ENCODE measurements around the gene TBXAS1.

The TBXAS1 gene

DNA sequence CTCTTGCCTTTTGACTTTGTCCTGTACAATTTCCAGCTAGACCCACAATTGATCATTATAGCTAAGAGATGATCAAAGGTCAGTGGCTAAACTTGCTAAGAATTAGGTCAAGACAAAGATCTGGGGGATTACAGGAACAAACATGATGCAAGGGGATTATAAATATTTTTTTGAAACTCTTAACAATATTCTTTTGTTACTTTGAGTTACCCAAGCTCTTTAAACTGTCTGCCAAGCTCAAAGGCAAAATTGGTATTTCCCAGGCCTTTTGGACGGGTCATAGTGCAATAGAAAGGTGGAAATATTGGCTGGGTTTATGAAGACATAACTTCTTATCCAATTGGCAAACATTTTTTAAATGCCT is 23.4 kb downstream of the TBXAS1 start:
- Histone ChIP-seq H3K27me3 (ENCODE audit: low read length) (peaks cover 5% of the 10 kb centered on the region; the same call in 1 of the 2 replicates), H3K9me2 (replicated peaks; ENCODE audit: insufficient read depth, low read length) (no peaks in the 10 kb centered on the region), H3K4me2 (ENCODE audit: low read depth, low read length, poor library complexity, severe bottlenecking) (no peak overlapping the region), H3K36me3 (ENCODE audit: low read length) (no peaks in the 10 kb centered on the region), H3K9ac (ENCODE audit: low read length) (no peak overlapping the region), H3K4me3 (ENCODE audit: insufficient read depth, low read length, poor library complexity, severe bottlenecking) (no peak overlapping the region), H4K20me1 (ENCODE audit: low read depth, low read length) (no peaks in the 10 kb centered on the region), H3K9me3 (ENCODE audit: insufficient read depth, low read length) (no peaks in the 10 kb centered on the region), H3K27ac (ENCODE audit: low read depth, low read length) (no peak overlapping the region), H3K79me2 (ENCODE audit: insufficient read depth, low read length) (no peaks in the 10 kb centered on the region), H2AFZ (ENCODE audit: low read depth, low read length, severe bottlenecking) (no peak overlapping the region), H3F3A (ENCODE audit: insufficient read depth) (no peaks in the 10 kb centered on the region)
- TF ChIP-seq CTCF (IDR thresholded peaks at IDR 0.05; ENCODE audit: insufficient read depth, low read length, poor library complexity, severe bottlenecking) (no peak), EZH2phosphoT487 (conservative IDR thresholded peaks at IDR 0.05; ENCODE audit: low read length) (no peak)

- Histone ChIP-seq H3K79me2 (ENCODE audit: insufficient read depth, low read length) (no peaks in the 10 kb centered on the region), H3K27me3 (ENCODE audit: low read length) (peaks cover 3% of the 10 kb centered on the region; the same call in 1 of the 2 replicates), H3K27ac (ENCODE audit: low read depth, low read length) (no peak overlapping the region), H3K9me2 (replicated peaks; ENCODE audit: insufficient read depth, low read length) (no peaks in the 10 kb centered on the region), H3K4me2 (ENCODE audit: low read depth, low read length, poor library complexity, severe bottlenecking) (no peak overlapping the region), H3K4me3 (ENCODE audit: insufficient read depth, low read length, poor library complexity, severe bottlenecking) (no peak overlapping the region), H2AFZ (ENCODE audit: low read depth, low read length, severe bottlenecking) (no peak overlapping the region), H3F3A (ENCODE audit: insufficient read depth) (no peaks in the 10 kb centered on the region), H3K9ac (ENCODE audit: low read length) (no peak overlapping the region), H3K36me3 (ENCODE audit: low read length) (no peaks in the 10 kb centered on the region), H4K20me1 (ENCODE audit: low read depth, low read length) (no peaks in the 10 kb centered on the region), H3K9me3 (ENCODE audit: insufficient read depth, low read length) (no peaks in the 10 kb centered on the region)
- no peak for TF ChIP-seq CTCF (IDR thresholded peaks at IDR 0.05; ENCODE audit: insufficient read depth, low read length, poor library complexity, severe bottlenecking)
- no peak for TF ChIP-seq EZH2phosphoT487 (conservative IDR thresholded peaks at IDR 0.05; ENCODE audit: low read length)
Measured at GRCh38 chr7:139853506-139854123, 24.6 kb downstream of the TBXAS1 start.

DNA sequence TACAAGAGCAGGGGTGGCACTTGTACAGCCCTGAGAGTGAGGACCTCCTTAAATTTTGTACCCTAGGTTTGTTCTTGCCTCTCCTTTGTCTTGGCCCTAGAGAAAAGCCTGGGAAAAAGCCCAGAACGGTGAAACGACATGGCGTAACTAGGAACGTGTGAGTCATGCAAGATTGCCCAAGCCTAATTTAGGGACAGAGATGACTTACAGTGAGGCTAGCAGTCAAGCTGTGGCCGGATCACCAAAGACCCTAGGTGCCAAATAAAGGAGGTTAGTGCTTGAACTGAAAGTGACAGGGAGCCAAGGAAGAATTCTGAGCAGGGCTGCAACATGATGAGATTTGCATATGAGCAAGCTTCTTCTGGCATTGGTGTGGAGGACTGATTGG is 25.1 kb downstream of the TBXAS1 start:
- Histone ChIP-seq H2AFZ (ENCODE audit: low read depth, low read length, severe bottlenecking) (no peak overlapping the region), H3K27me3 (ENCODE audit: low read length) (0 out of 2 replicates have a peak, but pooled peaks cover 2% of the 10 kb centered on the region), H3F3A (ENCODE audit: insufficient read depth) (no peaks in the 10 kb centered on the region), H3K27ac (ENCODE audit: low read depth, low read length) (no peak overlapping the region), H4K20me1 (ENCODE audit: low read depth, low read length) (no peaks in the 10 kb centered on the region), H3K4me2 (ENCODE audit: low read depth, low read length, poor library complexity, severe bottlenecking) (no peak overlapping the region), H3K4me3 (ENCODE audit: insufficient read depth, low read length, poor library complexity, severe bottlenecking) (no peak overlapping the region), H3K9ac (ENCODE audit: low read length) (no peak overlapping the region), H3K9me3 (ENCODE audit: insufficient read depth, low read length) (no peaks in the 10 kb centered on the region), H3K36me3 (ENCODE audit: low read length) (no peaks in the 10 kb centered on the region), H3K9me2 (replicated peaks; ENCODE audit: insufficient read depth, low read length) (no peaks in the 10 kb centered on the region), H3K79me2 (ENCODE audit: insufficient read depth, low read length) (no peaks in the 10 kb centered on the region)
- no peak for TF ChIP-seq EZH2phosphoT487 (conservative IDR thresholded peaks at IDR 0.05; ENCODE audit: low read length)
- no peak for TF ChIP-seq CTCF (IDR thresholded peaks at IDR 0.05; ENCODE audit: insufficient read depth, low read length, poor library complexity, severe bottlenecking)
